IMR-90 (cell line): Measurements from ENCODE around the gene NCCRP1. TPM values are rescaled to one million over a fixed set of nuclear protein-coding genes. Genes with fewer than 3 reads are reported as not detected.
"Not testable (repeated sequence)": the region's sequence is repeated elsewhere in the genome, so short reads cannot be mapped to it uniquely, and the experiment has no call there.

ENCODE experiments used
- ATAC-seq: fragments of 200-7000 bp; cut with Tn5 transposase; 2 replicates; pipeline ENCODE4 v1.9.1; 2020; ENCODE audit warnings: low read depth, mild to moderate bottlenecking, moderate library complexity
- BruUV-seq: library from RNA; stranded (reverse); fragments of 400-500 nt; replicated peaks from 2 replicates; lab custom pipeline; 2021; lab: Mats Ljungman, UMichigan
- CTCF ChIA-PET: fragments of 300-600 bp; formaldehyde crosslinking; extraction: SDS; loops from one replicate; lab custom pipeline; 2021; ENCODE audit warnings: antibody characterized with exemption; lab: Yijun Ruan, JAX
- POLR2A ChIA-PET: fragments of 300-600 bp; sonication (Branson Sonifier 250); formaldehyde crosslinking; loops from one replicate; lab custom pipeline; 2022; ENCODE audit warnings: antibody characterized with exemption; ENCODE audit not compliant: unreplicated experiment; lab: Charles Lee
- DNase-seq: peaks from one replicate; pipeline ENCODE4 v3.0.0; 2013
- H2AFZ ChIP-seq: replicated peaks from 2 replicates; pipeline ENCODE3; 2013; ENCODE audit warnings: low read length, mild to moderate bottlenecking; ENCODE audit not compliant: poor library complexity
- H2AK5ac ChIP-seq: 2 replicates; pipeline ENCODE4 v1.6.1; 2013; ENCODE audit warnings: low read depth, low read length, inconsistent platforms
- H2AK9ac ChIP-seq: replicated peaks from 2 replicates; pipeline ENCODE3; 2013; ENCODE audit warnings: mild to moderate bottlenecking, low read depth, low read length, moderate library complexity; ENCODE audit not compliant: poor library complexity
- H2BK120ac ChIP-seq: 2 replicates; pipeline ENCODE4 v1.6.1; 2013; ENCODE audit warnings: low read depth, low read length, inconsistent platforms
- H2BK15ac ChIP-seq: 3 replicates; pipeline ENCODE4 v1.6.1; 2013; ENCODE audit warnings: low read depth, low read length, inconsistent platforms
- H2BK20ac ChIP-seq: 2 replicates; pipeline ENCODE4 v1.6.1; 2013; ENCODE audit warnings: low read depth, mild to moderate bottlenecking, inconsistent platforms, low read length, moderate library complexity
- H2BK5ac ChIP-seq: 2 replicates; pipeline ENCODE4 v1.6.1; 2013; ENCODE audit warnings: mild to moderate bottlenecking, low read depth, low read length, inconsistent platforms; ENCODE audit not compliant: poor library complexity, severe bottlenecking
- H3K14ac ChIP-seq: replicated peaks from 2 replicates; pipeline ENCODE4 v1.6.1; 2013; ENCODE audit warnings: low read depth, low read length, inconsistent platforms
- H3K18ac ChIP-seq: 2 replicates; pipeline ENCODE4 v1.6.1; 2013; ENCODE audit warnings: low read depth, low read length, control low read depth
- H3K23ac ChIP-seq: 2 replicates; pipeline ENCODE4 v1.6.1; 2013; ENCODE audit warnings: low read depth, low read length, inconsistent platforms
- H3K27ac ChIP-seq: 2 replicates; pipeline ENCODE4 v1.5.1; 2013; ENCODE audit warnings: mild to moderate bottlenecking, control low read depth, low read length; ENCODE audit not compliant: insufficient read depth
- H3K27me3 ChIP-seq: 2 replicates; pipeline ENCODE4 v1.6.1; 2013; ENCODE audit warnings: low read length; ENCODE audit not compliant: control insufficient read depth, insufficient read depth
- H3K36me3 ChIP-seq: 2 replicates; pipeline ENCODE4 v1.6.1; 2013; ENCODE audit warnings: low read length, mixed read lengths; ENCODE audit not compliant: control insufficient read depth, insufficient read depth
- H3K4ac ChIP-seq: 2 replicates; pipeline ENCODE4 v1.6.1; 2013; ENCODE audit warnings: low read depth, low read length, inconsistent platforms
- H3K4me1 ChIP-seq: 2 replicates; pipeline ENCODE4 v1.6.1; 2013; ENCODE audit warnings: low read length, mixed read lengths; ENCODE audit not compliant: control insufficient read depth, insufficient read depth
- H3K4me2 ChIP-seq: 2 replicates; pipeline ENCODE4 v1.6.1; 2013; ENCODE audit warnings: low read depth, mild to moderate bottlenecking, control low read depth, low read length, moderate library complexity
- H3K4me3 ChIP-seq: 2 replicates; pipeline ENCODE4 v1.5.1; 2013; ENCODE audit warnings: low read depth, mild to moderate bottlenecking, control low read depth, low read length, moderate library complexity; ENCODE audit not compliant: insufficient read depth
- H3K56ac ChIP-seq: 2 replicates; pipeline ENCODE4 v1.6.1; 2013; ENCODE audit warnings: low read length, inconsistent platforms; ENCODE audit not compliant: insufficient read depth; ENCODE audit errors: extremely low read depth
- H3K79me1 ChIP-seq, 2 experiments: 2 replicates each; pipeline ENCODE4 v1.6.1; 2013; ENCODE audit warnings: low read length in 2 of 2, inconsistent platforms in 1 of 2, low read depth in 1 of 2
- H3K9ac ChIP-seq: 2 replicates; pipeline ENCODE4 v1.6.1; 2013; ENCODE audit warnings: low read depth, low read length, control low read depth
- H3K9me1 ChIP-seq: 2 replicates; pipeline ENCODE4 v1.6.1; 2013; ENCODE audit warnings: low read length, inconsistent platforms; ENCODE audit not compliant: insufficient read depth
- H3K9me3 ChIP-seq: 2 replicates; pipeline ENCODE4 v1.6.1; 2013; ENCODE audit warnings: low read length; ENCODE audit not compliant: control insufficient read depth, insufficient read depth
- H4K20me1 ChIP-seq: 2 replicates; pipeline ENCODE4 v1.6.1; 2013; ENCODE audit warnings: low read length, inconsistent platforms; ENCODE audit not compliant: insufficient read depth
- H4K5ac ChIP-seq: 2 replicates; pipeline ENCODE4 v1.6.1; 2013; ENCODE audit warnings: mild to moderate bottlenecking, low read depth, low read length, control low read depth
- H4K8ac ChIP-seq, 2 experiments: 2 replicates each; pipeline ENCODE4 v1.6.1; 2013; ENCODE audit warnings: low read depth in 2 of 2, low read length in 2 of 2, control low read depth in 1 of 2, inconsistent platforms in 1 of 2
- H4K91ac ChIP-seq: 2 replicates; pipeline ENCODE4 v1.6.1; 2013; ENCODE audit warnings: low read depth, low read length, inconsistent platforms; ENCODE audit not compliant: insufficient read depth
- WGBS, 2 experiments: methylation state at CpG; one replicate each; pipeline versions ENCODE4 v1.1.5 to v1.1.7; 2013; ENCODE audit warnings: missing lambda C conversion rate in 2 of 2; ENCODE audit not compliant: insufficient read length in 1 of 2; ENCODE audit errors: extremely low coverage in 2 of 2; 5-methylcytosine and 5-hydroxymethylcytosine counted together
- dilution Hi-C: fragments of 300-500 bp; cut with HindIII; formaldehyde crosslinking; loops from one replicate; pipeline ENCODE4 v1.14.3; 2018; ENCODE audit warnings: low sequenced_read_pairs; ENCODE audit not compliant: unreplicated experiment
- in situ Hi-C: fragments of 300-500 bp; cut with MboI; formaldehyde crosslinking; loops from 3 replicates; pipeline ENCODE4 v1.14.3; 2019; ENCODE audit warnings: low sequenced_read_pairs, inconsistent platforms, mixed read lengths
- intact Hi-C: fragments of 100-400 bp; cut with micrococcal nuclease; formaldehyde crosslinking; loops from 2 replicates; pipeline ENCODE4 v1.10.0; 2022
- polyA plus RNA-seq, 3 experiments: library from polyadenylated mRNA; depleted of rRNA; stranded (reverse); fragments of >200 nt; gene quantifications; 2 replicates each; pipeline ENCODE4 v1.2.3, GENCODE V29; 2012; ENCODE audit warnings: low replicate concordance in 1 of 3
- total RNA-seq: library from RNA; depleted of rRNA; stranded (reverse); fragments of >200 nt; gene quantifications from 2 replicates; pipeline ENCODE4 v1.2.3, GENCODE V29; 2012

Gene NCCRP1
- total and polyA plus RNA-seq, 2 of the 4 experiments (the other 2 are of a cell fraction): not detected

- POLR2A ChIA-PET, H3K9me3 ChIP-seq, H3K27ac ChIP-seq, H3K4me3 ChIP-seq, H2AK5ac ChIP-seq, H2BK120ac ChIP-seq, H3K9ac ChIP-seq, H4K91ac ChIP-seq, H3K4me2 ChIP-seq, H2AFZ ChIP-seq, H2BK5ac ChIP-seq, H3K23ac ChIP-seq, H3K9me1 ChIP-seq, H3K14ac ChIP-seq, H3K18ac ChIP-seq, H4K8ac ChIP-seq, BruUV-seq, H3K79me1 ChIP-seq, H2BK20ac ChIP-seq, H2AK9ac ChIP-seq, H4K5ac ChIP-seq, intact Hi-C loops, H3K36me3 ChIP-seq, H2BK15ac ChIP-seq, DNase-seq, H3K4ac ChIP-seq, in situ Hi-C loops, ATAC-seq, dilution Hi-C loops, H3K4me1 ChIP-seq, H4K20me1 ChIP-seq, H3K56ac ChIP-seq: not testable (repeated sequence)
- peaks cover 34% of the 10 kb centered on the region for H3K27me3 ChIP-seq
- CTCF ChIA-PET: interaction anchor here (0.5 kb wide), 1 partner anchor 282 kb away, joined by 5 read pairs; no protein-coding TSS in a partner anchor
- 40% methylated on average over 2 of the region's 12 CpGs; no CpG with 5 or more reads in 1 of the 2 experiments for WGBS, 2 experiments
Observed at GRCh38 chr19:39244410-39245100, 47.8 kb downstream of the NCCRP1 start, which contains the start of gene IFNL3. Gene IFNL3, minus strand, starts transcription at chr19:39245006. Its CDS starts 39 bp downstream, at chr19:39244967.

- not testable (repeated sequence) for BruUV-seq, H3K56ac ChIP-seq
Observed at GRCh38 chr19:39245166-39245565, 48.4 kb downstream of the NCCRP1 start.

More at GRCh38 chr19:39245166-39245565, 48.4 kb downstream of the NCCRP1 start:
- dilution Hi-C loops, intact Hi-C loops, H2AK9ac ChIP-seq, H4K8ac ChIP-seq, H3K4me3 ChIP-seq, H2BK5ac ChIP-seq, H3K23ac ChIP-seq, H4K5ac ChIP-seq, H3K4ac ChIP-seq, H3K4me2 ChIP-seq, H2BK20ac ChIP-seq, H3K79me1 ChIP-seq, H2AK5ac ChIP-seq, H3K27ac ChIP-seq, H3K4me1 ChIP-seq, H3K9me1 ChIP-seq, H3K9ac ChIP-seq, H2AFZ ChIP-seq, ATAC-seq, POLR2A ChIA-PET, H4K20me1 ChIP-seq, DNase-seq, H3K18ac ChIP-seq, H3K14ac ChIP-seq, H2BK15ac ChIP-seq, in situ Hi-C loops, H3K9me3 ChIP-seq, H4K91ac ChIP-seq, H2BK120ac ChIP-seq, H3K36me3 ChIP-seq: not testable (repeated sequence)
- no CpG with 5 or more reads among the region's 1 CpG for WGBS, 2 experiments
- CTCF ChIA-PET: interaction anchor here (0.5 kb wide), 1 partner anchor 283 kb away, joined by 5 read pairs; no protein-coding TSS in a partner anchor
- peaks cover 34% of the 10 kb centered on the region for H3K27me3 ChIP-seq
